ENCODE measurements around the gene HAUS6. TPM values are rescaled to one million over a fixed set of nuclear protein-coding genes. Genes with fewer than 3 reads are reported as not detected.
"Not testable (repeated sequence)": the region's sequence is repeated elsewhere in the genome, so short reads cannot be mapped to it uniquely, and the experiment has no call there.

HAUS6 gene
- total RNA-seq, 1 donor from 2014 or later = 5.8 TPM

- Histone ChIP-seq H3K9me3 (no peaks in the 10 kb centered on the region), H3K36me3 (peaks cover 65% of the 10 kb centered on the region), H3K27me3 (no peaks in the 10 kb centered on the region), H3K27ac (no peak overlapping the region), H3K4me3 (no peak overlapping the region), H3K4me1 (no peaks in the 10 kb centered on the region)
- TF ChIP-seq, protein P1, sequence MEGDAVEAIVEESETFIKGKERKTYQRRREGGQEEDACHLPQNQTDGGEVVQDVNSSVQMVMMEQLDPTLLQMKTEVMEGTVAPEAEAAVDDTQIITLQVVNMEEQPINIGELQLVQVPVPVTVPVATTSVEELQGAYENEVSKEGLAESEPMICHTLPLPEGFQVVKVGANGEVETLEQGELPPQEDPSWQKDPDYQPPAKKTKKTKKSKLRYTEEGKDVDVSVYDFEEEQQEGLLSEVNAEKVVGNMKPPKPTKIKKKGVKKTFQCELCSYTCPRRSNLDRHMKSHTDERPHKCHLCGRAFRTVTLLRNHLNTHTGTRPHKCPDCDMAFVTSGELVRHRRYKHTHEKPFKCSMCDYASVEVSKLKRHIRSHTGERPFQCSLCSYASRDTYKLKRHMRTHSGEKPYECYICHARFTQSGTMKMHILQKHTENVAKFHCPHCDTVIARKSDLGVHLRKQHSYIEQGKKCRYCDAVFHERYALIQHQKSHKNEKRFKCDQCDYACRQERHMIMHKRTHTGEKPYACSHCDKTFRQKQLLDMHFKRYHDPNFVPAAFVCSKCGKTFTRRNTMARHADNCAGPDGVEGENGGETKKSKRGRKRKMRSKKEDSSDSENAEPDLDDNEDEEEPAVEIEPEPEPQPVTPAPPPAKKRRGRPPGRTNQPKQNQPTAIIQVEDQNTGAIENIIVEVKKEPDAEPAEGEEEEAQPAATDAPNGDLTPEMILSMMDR (IDR thresholded peaks at IDR 0.05) = no peak
- intact Hi-C loops (cut with DNase I) = no loop called here
- DNase-seq = no peak
- ATAC-seq = no peak
Measured at GRCh38 chr9:19114680-19115270, 12.1 kb upstream of the HAUS6 start.

DNA sequence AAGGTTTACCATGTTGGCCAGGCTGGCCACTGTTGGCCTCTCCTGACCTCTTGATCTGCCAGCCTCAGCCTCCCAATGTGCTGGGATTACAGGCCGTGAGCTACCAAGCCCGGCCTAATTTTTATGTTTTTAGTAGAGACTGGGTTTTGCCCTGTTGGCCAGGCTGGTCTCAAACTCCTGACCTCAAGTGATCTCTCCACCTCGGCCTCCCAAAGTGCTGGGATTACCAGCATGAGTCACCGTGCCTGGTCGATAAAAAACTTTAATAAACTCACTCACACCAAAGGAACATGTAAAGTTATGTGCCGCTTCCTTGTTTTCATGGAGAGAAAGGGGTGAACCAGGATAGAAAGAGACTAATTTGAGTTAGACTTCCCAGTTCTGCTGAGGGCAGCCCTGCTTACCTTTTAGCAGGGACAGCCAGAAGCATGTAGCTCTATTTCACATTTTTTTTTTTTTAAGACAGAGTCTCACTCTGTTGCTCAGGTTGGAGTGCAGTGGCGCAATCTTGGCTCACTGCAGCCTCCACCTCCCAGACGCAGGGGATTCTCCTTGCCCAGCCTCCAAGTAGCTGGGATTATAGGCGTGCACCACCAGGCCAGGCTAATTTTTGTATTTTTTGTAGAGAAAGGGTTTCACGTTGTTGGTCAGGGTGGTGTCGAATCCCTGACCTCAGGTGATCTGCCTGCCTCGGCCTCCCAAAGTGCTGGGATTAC, 11.4 kb upstream of the HAUS6 start:
- Histone ChIP-seq H3K27me3 (no peaks in the 10 kb centered on the region), H3K4me3 (no peak overlapping the region), H3K36me3 (peaks cover 58% of the 10 kb centered on the region), H3K4me1 (no peaks in the 10 kb centered on the region), H3K27ac (no peak overlapping the region), H3K9me3 (no peaks in the 10 kb centered on the region)
- ATAC-seq = no peak
- DNase-seq = no peak
- intact Hi-C loops (cut with DNase I) = no loop called here
- TF ChIP-seq, protein P1 (IDR thresholded peaks at IDR 0.05) = no peak

DNA sequence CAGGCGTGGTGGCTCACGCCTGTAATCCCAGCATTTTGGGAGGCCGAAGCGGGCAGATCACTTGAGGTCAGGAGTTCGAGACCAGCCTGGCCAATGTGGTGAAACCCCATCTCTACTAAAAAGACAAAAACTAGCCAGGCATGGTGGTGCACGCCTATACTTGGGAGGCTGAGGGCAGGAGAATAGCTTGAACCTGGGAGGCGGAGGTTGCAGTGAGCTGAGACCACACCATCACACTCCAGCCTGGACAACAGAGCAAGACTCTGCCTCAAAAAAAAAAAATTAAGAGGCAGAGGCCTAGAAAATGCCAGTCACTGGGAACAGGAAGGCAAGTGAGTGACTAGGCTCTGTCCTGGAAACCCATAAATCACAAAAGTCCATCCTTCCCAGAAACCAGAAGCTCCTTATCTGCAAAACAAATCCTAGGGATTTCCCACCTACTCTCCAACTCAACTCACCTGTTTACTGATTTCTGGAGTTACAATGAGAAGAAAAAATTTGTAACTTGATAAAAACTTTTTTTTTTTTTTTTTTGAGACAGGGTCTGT, 10.4 kb upstream of the HAUS6 start:
- intact Hi-C loops (cut with DNase I); H3K4me3 ChIP-seq; ATAC-seq; DNase-seq; H3K9me3 ChIP-seq; H3K27me3 ChIP-seq; H3K27ac ChIP-seq; H3K4me1 ChIP-seq: not testable (repeated sequence)
- H3K36me3 ChIP-seq = peaks cover 49% of the 10 kb centered on the region

DNA sequence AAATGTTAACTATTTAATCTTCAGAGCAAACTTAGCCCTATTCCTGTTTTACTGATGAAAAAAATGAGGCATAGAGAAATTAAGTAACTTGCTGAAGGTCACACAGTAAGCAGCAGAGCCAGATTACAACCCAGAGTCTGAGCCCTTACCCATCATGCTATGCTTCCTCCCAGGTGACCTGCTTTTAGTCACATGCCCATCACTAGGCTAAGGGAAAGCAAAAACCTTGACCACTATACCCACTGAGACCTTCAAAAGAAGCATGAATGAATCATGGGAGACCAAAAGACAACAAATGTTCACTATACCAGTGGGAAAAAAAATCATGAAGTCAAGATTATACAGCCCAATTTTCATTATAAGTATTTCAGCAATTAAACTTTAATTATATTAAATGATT, 5.3 kb upstream of the HAUS6 start:
- DNase-seq (no peak), ATAC-seq (no peak)
- Histone ChIP-seq H3K27ac (no peak overlapping the region), H3K27me3 (no peaks in the 10 kb centered on the region), H3K4me1 (no peaks in the 10 kb centered on the region), H3K36me3 (peaks cover 8% of the 10 kb centered on the region), H3K9me3 (no peaks in the 10 kb centered on the region), H3K4me3 (no peak overlapping the region)
- TF ChIP-seq, protein P1 (IDR thresholded peaks at IDR 0.05) = no peak
- intact Hi-C loops (cut with DNase I) = no loop called here

DNA sequence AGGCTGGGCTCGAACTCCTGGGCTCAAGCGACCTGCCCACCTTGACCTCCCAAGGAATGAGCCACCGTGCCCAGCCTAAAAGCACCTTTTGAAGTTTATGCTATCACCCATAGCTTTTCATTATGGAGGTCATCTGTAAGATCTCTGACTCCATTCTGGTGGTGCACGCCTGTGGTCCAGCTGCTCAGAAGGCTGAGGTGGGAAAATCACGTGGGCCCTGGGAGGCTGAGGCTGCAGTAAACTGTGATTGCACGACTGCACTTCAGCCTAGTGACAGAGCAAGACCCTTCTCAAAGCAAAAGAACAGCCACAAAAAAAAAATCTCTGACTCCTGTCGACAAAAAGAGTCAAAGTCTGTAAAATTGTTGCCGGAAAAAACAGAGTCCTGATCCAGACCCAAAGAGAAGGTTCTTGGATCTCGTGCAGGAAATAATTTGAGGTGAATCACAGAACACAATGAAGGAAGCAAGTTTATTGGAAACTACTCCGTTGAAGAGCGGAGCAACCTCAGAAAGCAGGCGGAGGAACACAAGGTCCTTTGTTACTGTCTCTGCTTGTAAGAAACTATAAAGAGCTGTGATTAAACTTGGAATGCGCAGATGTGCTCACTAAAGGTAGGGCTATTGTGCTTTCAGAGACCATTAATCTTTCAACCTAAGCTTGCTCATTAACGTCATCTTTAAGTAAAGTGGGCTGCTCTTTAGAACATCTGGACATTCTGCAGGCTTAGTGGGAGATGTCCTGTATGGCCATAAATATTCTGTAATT, 2.0 kb upstream of the HAUS6 start:
- ATAC-seq (no peak), DNase-seq (no peak)
- Histone ChIP-seq H3K27ac (no peak overlapping the region), H3K4me1 (peaks cover 11% of the 10 kb centered on the region), H3K9me3 (no peaks in the 10 kb centered on the region), H3K27me3 (no peaks in the 10 kb centered on the region), H3K36me3 (no peaks in the 10 kb centered on the region), H3K4me3 (no peak overlapping the region)
- intact Hi-C loops (cut with DNase I) = no loop called here
- TF ChIP-seq, protein P1 (IDR thresholded peaks at IDR 0.05) = no peak
